NT2/D1 (cell line): ENCODE results near the gene EEF1A1.

Experiments
- YY1 ChIP-seq: IDR thresholded peaks from 2 replicates; pipeline ENCODE4 v1.6.1; 2011; ENCODE audit not compliant: insufficient read length, insufficient read depth
- ZNF274 ChIP-seq: IDR thresholded peaks from 2 replicates; pipeline ENCODE4 v1.6.1; 2011; ENCODE audit warnings: mild to moderate bottlenecking, low read depth, low read length

DNA sequence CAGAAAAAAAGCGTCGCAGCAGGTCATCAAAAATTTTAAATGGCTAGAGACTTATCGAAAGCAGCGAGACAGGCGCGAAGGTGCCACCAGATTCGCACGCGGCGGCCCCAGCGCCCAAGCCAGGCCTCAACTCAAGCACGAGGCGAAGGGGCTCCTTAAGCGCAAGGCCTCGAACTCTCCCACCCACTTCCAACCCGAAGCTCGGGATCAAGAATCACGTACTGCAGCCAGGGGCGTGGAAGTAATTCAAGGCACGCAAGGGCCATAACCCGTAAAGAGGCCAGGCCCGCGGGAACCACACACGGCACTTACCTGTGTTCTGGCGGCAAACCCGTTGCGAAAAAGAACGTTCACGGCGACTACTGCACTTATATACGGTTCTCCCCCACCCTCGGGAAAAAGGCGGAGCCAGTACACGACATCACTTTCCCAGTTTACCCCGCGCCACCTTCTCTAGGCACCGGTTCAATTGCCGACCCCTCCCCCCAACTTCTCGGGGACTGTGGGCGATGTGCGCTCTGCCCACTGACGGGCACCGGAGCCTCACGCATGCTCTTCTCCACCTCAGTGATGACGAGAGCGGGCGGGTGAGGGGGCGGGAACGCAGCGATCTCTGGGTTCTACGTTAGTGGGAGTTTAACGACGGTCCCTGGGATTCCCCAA is at the start of gene EEF1A1:
- TF ChIP-seq ZNF274: no peak
- no peak for TF ChIP-seq YY1
